Pancreas (tissue), 10 donors: ENCODE results near the gene SNRPA. TPM values are rescaled to one million over a fixed set of nuclear protein-coding genes. Genes with fewer than 3 reads are reported as not detected.

Experiments used
- ATAC-seq, 4 donors: fragments of 200-7000 bp; cut with Tn5 transposase; one replicate each; pipeline versions ENCODE4 v1.8.0 to v1.9.1; 2020; ENCODE audit warnings: mild to moderate bottlenecking in 4 of 4, moderate library complexity in 4 of 4
- DNase-seq, 6 donors: peaks; one replicate each; pipeline ENCODE4 v3.0.0-alpha.2; 2020
- FAIRE-seq: peaks from 2 replicates; lab custom pipeline; 2012; peaks lifted over from hg19 to GRCh38; lab: Jason Lieb, UNC
- H3K27ac ChIP-seq, 4 donors: fragments of 200-600 bp; sonication (generic); 1 replicate in 3 of 4; 2 replicates in 1 of 4; pipeline versions ENCODE4 v1.5.0 to v1.8.0; 2020
- H3K27me3 ChIP-seq, 4 donors: fragments of 200-600 bp; one replicate each; pipeline ENCODE4 v1.8.0; 2021
- H3K36me3 ChIP-seq, 3 donors: fragments of 200-600 bp; sonication (generic) in 1 of 3; one replicate each; pipeline versions ENCODE4 v1.5.0 to v1.8.0; 2020 to 2021
- H3K4me1 ChIP-seq, 3 donors: fragments of 200-600 bp; one replicate each; pipeline ENCODE4 v1.8.0; 2021
- H3K4me3 ChIP-seq, 4 donors: fragments of 200-600 bp; sonication (generic) in 2 of 4; one replicate each; pipeline versions ENCODE4 v1.5.0 to v1.8.0; 2020 to 2021
- H3K9me3 ChIP-seq, 4 donors: fragments of 200-600 bp; one replicate each; pipeline ENCODE4 v1.8.0; 2021
- WGBS, 2 donors: extraction: QIAGEN DNeasy Blood & Tissue Kit; methylation state at CpG; one replicate each; pipeline ENCODE4 v1.1.7; 2013; 5-methylcytosine and 5-hydroxymethylcytosine counted together
- intact Hi-C, 3 donors: fragments of 100-400 bp; cut with DNase I; formaldehyde crosslinking; loops; one replicate each; pipeline versions ENCODE4 v1.11.1 to v1.14.2; 2022
- polyA plus RNA-seq, 2 donors: library from polyadenylated mRNA; stranded (reverse); fragments of 200-250 nt; gene quantifications; one replicate each; pipeline ENCODE4 v1.2.3, GENCODE V29; 2013
- total RNA-seq, 6 donors: library from RNA; stranded (reverse); fragmentation: NEBNext Ultra II Directional in 4 of 6; extraction: Animal tissue kit (Norgen Biotek cat#: 25700) in 4 of 6; gene quantifications; one replicate each; pipeline versions ENCODE4 v1.2.1 to v1.2.4, GENCODE V29; 2021 to 2023
- TF ChIP-seq, protein P1 (sequence below), 4 donors: fragments of 200-600 bp; sonication (generic) in 3 of 4; IDR thresholded peaks; one replicate each; pipeline versions ENCODE4 v1.5.0 to v1.8.0; 2021; ENCODE audit warnings: antibody characterized with exemption in 4 of 4
- donor health status: healthy with polysubstance abuse.
- donor health status: DM: no; HTN: no; CAD: no; lungs with moderate emphysema.
- donor health status: DM: no; HTN: no; CAD: no.
- donor health status: control.
- donor health status: control.
- donor health status: Bipolar disorder and iron deficiency.
- donor health status: DM: yes; HTN: yes; CAD: no.
- donor health status: DM: no; HTN: no; CAD: no.
- donor health status: DM: no; HTN: no; CAD: no.
- donor health status: DM: yes; HTN: yes; CAD: no.

The SNRPA gene
- total and polyA plus RNA-seq, 8 donors = 18.9 to 33.0 (median 26.3) TPM

DNA sequence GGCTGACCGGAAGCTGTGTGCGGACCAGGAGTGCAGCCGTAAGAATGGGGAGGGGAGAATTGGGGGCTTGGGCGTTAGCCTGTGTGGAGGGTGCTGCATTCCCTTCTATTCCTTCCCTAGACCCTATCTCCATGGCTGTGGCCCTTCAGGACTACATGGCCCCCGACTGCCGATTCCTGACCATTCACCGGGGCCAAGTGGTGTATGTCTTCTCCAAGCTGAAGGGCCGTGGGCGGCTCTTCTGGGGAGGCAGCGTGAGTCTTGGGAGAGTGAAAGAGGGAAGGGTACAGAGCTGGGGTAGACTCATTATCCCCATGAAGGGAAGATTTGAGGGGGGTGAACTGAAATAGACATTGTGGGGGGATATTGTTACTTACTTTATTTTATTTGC, 24.6 kb downstream of the SNRPA start:
- ATAC-seq (no peak), FAIRE-seq (no peak), DNase-seq (no peak)
- Histone ChIP-seq H3K4me3 (no peak overlapping the region), H3K27me3 (no peaks in the 10 kb centered on the region), H3K27ac (no peak overlapping the region), H3K4me1 (peaks cover 0 to 8% (median 0%) of the 10 kb centered on the region in 3 donors), H3K9me3 (no peaks in the 10 kb centered on the region), H3K36me3 (no peaks in the 10 kb centered on the region)
- intact Hi-C loops = no loop called here
- WGBS, 2 donors = 87 to 94% methylated on average over 10 of the region's 10 CpGs
- TF ChIP-seq, protein P1, sequence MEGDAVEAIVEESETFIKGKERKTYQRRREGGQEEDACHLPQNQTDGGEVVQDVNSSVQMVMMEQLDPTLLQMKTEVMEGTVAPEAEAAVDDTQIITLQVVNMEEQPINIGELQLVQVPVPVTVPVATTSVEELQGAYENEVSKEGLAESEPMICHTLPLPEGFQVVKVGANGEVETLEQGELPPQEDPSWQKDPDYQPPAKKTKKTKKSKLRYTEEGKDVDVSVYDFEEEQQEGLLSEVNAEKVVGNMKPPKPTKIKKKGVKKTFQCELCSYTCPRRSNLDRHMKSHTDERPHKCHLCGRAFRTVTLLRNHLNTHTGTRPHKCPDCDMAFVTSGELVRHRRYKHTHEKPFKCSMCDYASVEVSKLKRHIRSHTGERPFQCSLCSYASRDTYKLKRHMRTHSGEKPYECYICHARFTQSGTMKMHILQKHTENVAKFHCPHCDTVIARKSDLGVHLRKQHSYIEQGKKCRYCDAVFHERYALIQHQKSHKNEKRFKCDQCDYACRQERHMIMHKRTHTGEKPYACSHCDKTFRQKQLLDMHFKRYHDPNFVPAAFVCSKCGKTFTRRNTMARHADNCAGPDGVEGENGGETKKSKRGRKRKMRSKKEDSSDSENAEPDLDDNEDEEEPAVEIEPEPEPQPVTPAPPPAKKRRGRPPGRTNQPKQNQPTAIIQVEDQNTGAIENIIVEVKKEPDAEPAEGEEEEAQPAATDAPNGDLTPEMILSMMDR (IDR thresholded peaks at IDR 0.05) = no peak

- intact Hi-C loops = no loop called here
- FAIRE-seq = no peak
- Histone ChIP-seq H3K9me3 (no peaks in the 10 kb centered on the region), H3K4me1 (peaks cover 0 to 8% (median 0%) of the 10 kb centered on the region in 3 donors), H3K4me3 (no peak overlapping the region), H3K27ac (peak overlapping the region in 1 of 4 donors; percentile 98), H3K36me3 (no peaks in the 10 kb centered on the region), H3K27me3 (no peaks in the 10 kb centered on the region)
- no peak for DNase-seq
- TF ChIP-seq, protein P1 (IDR thresholded peaks at IDR 0.05) = no peak
- WGBS, 2 donors = 77 to 80% methylated on average over 7 of the region's 7 CpGs
- no peak for ATAC-seq
Observed at GRCh38 chr19:40776364-40776763, 25.4 kb downstream of the SNRPA start.

GRCh38 chr19:40776932-40777644, 26.1 kb downstream of the SNRPA start:
- FAIRE-seq = no peak
- Histone ChIP-seq H3K4me3 (peak overlapping the region; percentile 31 to 76 (median 58)), H3K27me3 (no peaks in the 10 kb centered on the region), H3K4me1 (peaks cover 0 to 8% (median 0%) of the 10 kb centered on the region in 3 donors), H3K36me3 (no peaks in the 10 kb centered on the region), H3K9me3 (no peaks in the 10 kb centered on the region), H3K27ac (peak overlapping the region; percentile 93 to 98 (median 95))
- WGBS, 2 donors = 14 to 17% methylated on average over 13 of the region's 13 CpGs
- ATAC-seq = peak; percentile 70 to 86 (median 79)
- intact Hi-C loops = no loop called here
- peak in 5 of 6 donors; percentile 72 to 88 (median 80) for DNase-seq
- TF ChIP-seq, protein P1 (IDR thresholded peaks at IDR 0.05) = no peak

DNA sequence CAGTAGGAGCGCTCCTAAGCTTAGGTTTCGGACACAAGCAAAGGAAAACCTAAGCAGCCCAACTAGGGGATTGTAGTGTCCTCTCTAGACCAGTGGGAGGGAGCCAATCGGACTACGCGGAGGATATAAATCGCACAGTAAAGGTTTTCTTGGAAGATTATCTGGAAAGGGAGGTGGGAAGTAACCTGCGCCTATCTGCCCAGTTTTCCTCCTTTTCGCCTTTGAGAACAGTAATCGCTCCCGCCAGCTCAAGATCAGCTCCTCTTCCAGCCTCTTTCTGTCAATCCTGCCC, 26.6 kb downstream of the SNRPA start:
- Histone ChIP-seq H3K27ac (peak overlapping the region; percentile 93 to 98 (median 95)), H3K4me1 (peaks cover 0 to 8% (median 0%) of the 10 kb centered on the region in 3 donors), H3K4me3 (peak overlapping the region; percentile 31 to 76 (median 58)), H3K36me3 (no peaks in the 10 kb centered on the region), H3K9me3 (no peaks in the 10 kb centered on the region), H3K27me3 (no peaks in the 10 kb centered on the region)
- WGBS, 2 donors = 0% methylated on average over 10 of the region's 10 CpGs
- TF ChIP-seq, protein P1 (IDR thresholded peaks at IDR 0.05) = no peak
- intact Hi-C loops = no loop called here
- DNase-seq (no peak), ATAC-seq (no peak), FAIRE-seq (no peak)
